ENCODE measurements around the gene GATA5. TPM values are rescaled to one million over a fixed set of nuclear protein-coding genes. Genes with fewer than 3 reads are reported as not detected.
A peak's percentile ranks its signal among the peaks of the same experiment; 100 is the strongest.

The GATA5 gene
- total and polyA plus RNA-seq, 4 donors, result 0.13 to 0.50 TPM; not detected in 2

DNA sequence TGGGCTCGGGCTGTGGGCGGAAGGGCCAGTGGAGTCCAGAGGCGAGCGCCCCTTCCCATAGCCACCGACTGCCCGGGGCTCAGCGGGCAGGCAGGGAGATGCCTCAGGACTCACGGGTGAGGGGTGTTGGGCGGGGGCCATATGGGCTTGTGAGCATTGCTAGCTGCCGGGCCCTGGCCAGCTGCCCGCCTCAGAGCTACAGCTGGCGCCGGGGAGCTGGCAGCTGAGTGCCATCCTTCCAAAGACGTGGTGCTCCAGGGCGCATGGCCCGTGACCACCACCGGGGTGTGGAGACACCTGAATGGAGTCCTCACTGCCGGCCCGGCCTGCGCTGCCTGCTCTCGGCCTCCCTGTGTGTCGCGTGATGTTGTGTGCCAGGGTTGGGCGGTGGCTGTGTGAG, 37.9 kb downstream of the GATA5 start:
- Histone ChIP-seq H3K4me1 (ENCODE audit: control insufficient read depth, insufficient read depth, low read length) (peaks cover 38% of the 10 kb centered on the region), H3K4me3 (ENCODE audit: low read depth, low read length) (no peak overlapping the region), H3K27ac (ENCODE audit: low read depth, low read length) (no peak overlapping the region), H3K36me3 (ENCODE audit: control insufficient read depth, insufficient read depth, low read length) (no peaks in the 10 kb centered on the region), H3K27me3 (ENCODE audit: control insufficient read depth, insufficient read depth, low read length) (no peaks in the 10 kb centered on the region), H3K9me3 (ENCODE audit: control insufficient read depth, insufficient read depth, low read length) (no peaks in the 10 kb centered on the region)
- 39% methylated on average over 24 of the region's 24 CpGs for WGBS (ENCODE audit: insufficient coverage)
- DNase-seq (ENCODE audit: low read depth in 4 of 6, low spot score in 6 of 6), result peak in 3 of 6 donors; percentile 31 to 72 (median 56)

DNA sequence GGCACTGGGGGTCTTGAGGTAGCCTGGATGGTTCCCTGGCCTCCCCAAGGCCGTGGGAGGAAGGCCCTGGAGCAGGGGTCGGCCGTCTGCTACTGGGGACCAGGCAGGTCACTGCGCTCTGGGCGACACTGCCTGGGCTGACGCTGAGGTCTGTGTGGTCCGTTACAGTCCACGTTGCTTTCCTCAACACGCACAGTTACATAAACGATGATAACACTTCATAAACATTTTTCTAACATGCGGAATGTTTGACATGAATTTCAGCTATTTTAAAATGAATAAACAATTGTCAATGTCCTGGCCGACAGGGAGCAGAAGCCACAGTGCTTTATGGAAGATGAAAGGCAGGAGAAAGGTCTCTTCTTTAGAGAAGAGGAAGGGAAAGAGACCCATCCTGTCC, 38.3 kb downstream of the GATA5 start:
- Histone ChIP-seq H3K4me3 (ENCODE audit: low read depth, low read length) (no peak overlapping the region), H3K27me3 (ENCODE audit: control insufficient read depth, insufficient read depth, low read length) (no peaks in the 10 kb centered on the region), H3K27ac (ENCODE audit: low read depth, low read length) (no peak overlapping the region), H3K4me1 (ENCODE audit: control insufficient read depth, insufficient read depth, low read length) (peaks cover 38% of the 10 kb centered on the region), H3K36me3 (ENCODE audit: control insufficient read depth, insufficient read depth, low read length) (no peaks in the 10 kb centered on the region), H3K9me3 (ENCODE audit: control insufficient read depth, insufficient read depth, low read length) (no peaks in the 10 kb centered on the region)
- DNase-seq (ENCODE audit: low read depth in 4 of 6, low spot score in 6 of 6), result no peak
- WGBS (ENCODE audit: insufficient coverage), result 82% methylated on average over 8 of the region's 12 CpGs

DNA sequence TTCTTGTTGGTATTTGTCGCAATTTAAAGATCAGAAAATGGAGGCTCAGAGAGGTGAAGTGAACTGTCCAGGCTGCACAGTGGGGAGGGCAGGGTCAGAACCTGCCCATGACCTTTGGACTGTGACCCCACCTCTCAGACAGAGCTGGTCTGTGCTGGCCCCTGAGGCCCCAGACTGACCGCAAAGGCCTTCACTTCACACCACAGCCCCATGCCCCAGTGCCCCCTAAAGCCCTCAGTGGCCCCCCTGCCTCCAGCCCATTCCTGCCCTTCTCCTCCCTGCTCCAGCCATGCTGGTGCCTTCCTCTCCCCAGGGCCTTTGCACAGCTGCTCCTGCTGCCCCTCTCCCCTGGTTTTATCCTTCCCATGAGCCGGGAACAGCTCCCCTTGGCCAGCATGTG, 39.1 kb downstream of the GATA5 start:
- no peaks in the 10 kb centered on the region for H3K36me3 ChIP-seq (ENCODE audit: control insufficient read depth, insufficient read depth, low read length)
- no peaks in the 10 kb centered on the region for H3K27me3 ChIP-seq (ENCODE audit: control insufficient read depth, insufficient read depth, low read length)
- 89% methylated on average over 3 of the region's 3 CpGs for WGBS (ENCODE audit: insufficient coverage)
- no peaks in the 10 kb centered on the region for H3K9me3 ChIP-seq (ENCODE audit: control insufficient read depth, insufficient read depth, low read length)
- DNase-seq (ENCODE audit: low read depth in 4 of 6, low spot score in 6 of 6), result no peak
- H3K4me1 ChIP-seq (ENCODE audit: control insufficient read depth, insufficient read depth, low read length), result peaks cover 38% of the 10 kb centered on the region
- no peak overlapping the region for H3K4me3 ChIP-seq (ENCODE audit: low read depth, low read length)
- H3K27ac ChIP-seq (ENCODE audit: low read depth, low read length), result no peak overlapping the region

DNA sequence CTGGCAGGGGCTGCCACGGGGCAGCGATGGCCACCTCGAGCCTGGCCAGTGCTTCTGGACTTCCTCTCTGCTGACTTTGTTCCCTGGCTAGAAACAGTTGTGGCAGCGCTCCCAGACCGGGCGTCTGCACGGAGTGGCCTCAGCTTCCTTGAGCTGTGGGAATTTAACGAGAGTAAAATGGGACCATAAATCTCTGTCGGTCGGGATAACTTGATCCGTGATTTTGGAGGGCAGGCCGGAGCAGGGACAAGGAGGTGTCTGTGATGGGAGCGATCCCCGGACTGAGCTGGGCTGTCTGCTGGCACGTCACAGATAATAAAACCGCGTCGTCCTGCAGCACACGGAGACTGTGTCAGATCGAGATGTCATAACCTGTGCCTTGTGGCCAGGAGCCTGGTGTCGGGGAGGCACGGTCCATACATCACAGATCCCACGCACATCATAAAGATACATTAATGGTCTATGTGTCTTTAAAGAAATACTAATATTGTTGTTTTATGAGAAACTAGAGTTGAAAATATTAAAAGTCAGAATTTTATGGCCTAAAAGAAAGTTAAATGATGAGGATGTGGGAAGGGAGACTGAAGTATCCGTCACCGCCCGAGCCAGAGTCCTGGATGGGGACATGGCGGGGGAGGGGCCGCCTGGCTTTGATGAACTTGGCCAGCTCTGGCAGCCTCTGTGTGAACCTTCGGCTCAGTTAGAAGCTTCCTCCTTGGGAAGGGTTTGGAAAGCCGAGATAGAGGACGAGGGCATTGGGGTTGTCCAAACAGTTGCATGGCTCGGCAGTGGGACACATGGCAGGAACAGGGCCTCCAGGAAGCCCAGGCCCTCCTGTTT, 41.9 kb downstream of the GATA5 start:
- peaks cover 41% of the 10 kb centered on the region for H3K4me1 ChIP-seq (ENCODE audit: control insufficient read depth, insufficient read depth, low read length)
- H3K4me3 ChIP-seq (ENCODE audit: low read depth, low read length), result no peak overlapping the region
- no peaks in the 10 kb centered on the region for H3K9me3 ChIP-seq (ENCODE audit: control insufficient read depth, insufficient read depth, low read length)
- peaks cover 3% of the 10 kb centered on the region for H3K27me3 ChIP-seq (ENCODE audit: control insufficient read depth, insufficient read depth, low read length)
- peak in 3 of 6 donors; percentile 13 to 62 (median 39) for DNase-seq (ENCODE audit: low read depth in 4 of 6, low spot score in 6 of 6)
- 23% methylated on average over 28 of the region's 32 CpGs for WGBS (ENCODE audit: insufficient coverage)
- no peaks in the 10 kb centered on the region for H3K36me3 ChIP-seq (ENCODE audit: control insufficient read depth, insufficient read depth, low read length)
- H3K27ac ChIP-seq (ENCODE audit: low read depth, low read length), result no peak overlapping the region

DNA sequence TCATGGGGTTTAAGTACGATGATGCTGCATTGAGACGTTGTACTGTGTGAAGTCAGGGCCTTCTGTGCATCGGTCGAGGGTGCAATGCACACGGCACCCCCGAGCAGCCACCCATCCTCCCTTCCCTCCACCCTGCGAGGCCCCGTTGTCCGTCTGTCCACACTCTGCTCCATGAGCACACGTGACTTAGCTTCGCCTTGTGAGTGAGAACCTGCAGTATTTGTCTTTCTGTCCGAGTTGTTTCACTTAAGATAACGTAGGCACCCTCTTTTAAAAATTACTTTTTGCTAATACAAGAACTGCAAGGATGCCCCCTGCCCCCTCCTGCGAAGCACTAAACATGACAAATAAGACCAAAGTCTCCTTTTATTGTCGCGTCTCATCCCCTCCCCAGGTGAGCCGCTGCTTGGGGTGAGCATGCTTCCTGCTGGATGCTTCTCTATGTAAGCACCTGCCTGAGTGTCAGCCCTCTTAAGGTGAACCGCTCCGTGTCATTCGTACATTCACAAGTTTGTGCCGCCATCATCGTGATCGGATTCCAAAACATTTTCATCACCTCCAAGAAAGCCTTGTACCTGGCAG, 44.8 kb downstream of the GATA5 start:
- Histone ChIP-seq H3K27me3 (ENCODE audit: control insufficient read depth, insufficient read depth, low read length) (peaks cover 3% of the 10 kb centered on the region), H3K27ac (ENCODE audit: low read depth, low read length) (no peak overlapping the region)
- 77% methylated on average over 19 of the region's 23 CpGs for WGBS (ENCODE audit: insufficient coverage)

DNA sequence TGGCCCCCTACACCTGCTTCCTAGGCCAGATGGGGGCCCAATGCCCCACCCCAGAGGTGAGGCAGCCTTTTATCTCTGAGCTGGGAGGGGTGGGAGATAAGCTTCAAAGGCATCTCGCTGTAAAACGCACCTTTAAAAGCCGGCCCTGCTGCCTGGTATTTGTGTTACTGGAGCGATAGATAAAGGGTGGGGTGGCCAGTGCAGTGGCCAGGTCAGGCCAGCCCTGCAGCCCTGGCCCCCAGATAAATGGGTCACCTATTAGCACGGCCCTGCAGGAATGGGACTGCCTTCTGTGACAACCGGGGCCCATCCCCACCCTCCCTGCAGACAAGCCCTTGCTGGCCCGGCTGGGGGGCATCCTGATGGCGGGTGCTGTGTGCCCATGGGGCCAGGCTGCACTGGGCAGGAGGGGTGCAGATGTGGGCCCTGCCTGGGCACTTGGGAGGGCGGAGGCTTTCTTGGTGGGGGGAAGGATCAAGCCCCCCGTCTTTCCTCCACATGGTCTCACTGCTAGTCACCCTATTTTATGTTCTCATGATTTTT, 45.4 kb downstream of the GATA5 start:
- Histone ChIP-seq H3K4me1 (ENCODE audit: control insufficient read depth, insufficient read depth, low read length) (peaks cover 30% of the 10 kb centered on the region), H3K36me3 (ENCODE audit: control insufficient read depth, insufficient read depth, low read length) (no peaks in the 10 kb centered on the region), H3K27me3 (ENCODE audit: control insufficient read depth, insufficient read depth, low read length) (peaks cover 3% of the 10 kb centered on the region), H3K9me3 (ENCODE audit: control insufficient read depth, insufficient read depth, low read length) (no peaks in the 10 kb centered on the region), H3K4me3 (ENCODE audit: low read depth, low read length) (no peak overlapping the region), H3K27ac (ENCODE audit: low read depth, low read length) (no peak overlapping the region)
- DNase-seq (ENCODE audit: low read depth in 4 of 6, low spot score in 6 of 6), result no peak
- 66% methylated on average over 5 of the region's 10 CpGs for WGBS (ENCODE audit: insufficient coverage)

More for the DNA sequence above, 44.8 kb downstream of the GATA5 start:
- H3K4me3 ChIP-seq (ENCODE audit: low read depth, low read length), result no peak overlapping the region
- no peaks in the 10 kb centered on the region for H3K9me3 ChIP-seq (ENCODE audit: control insufficient read depth, insufficient read depth, low read length)
- H3K4me1 ChIP-seq (ENCODE audit: control insufficient read depth, insufficient read depth, low read length), result peaks cover 30% of the 10 kb centered on the region
- H3K36me3 ChIP-seq (ENCODE audit: control insufficient read depth, insufficient read depth, low read length), result no peaks in the 10 kb centered on the region
- no peak for DNase-seq (ENCODE audit: low read depth in 4 of 6, low spot score in 6 of 6)

DNA sequence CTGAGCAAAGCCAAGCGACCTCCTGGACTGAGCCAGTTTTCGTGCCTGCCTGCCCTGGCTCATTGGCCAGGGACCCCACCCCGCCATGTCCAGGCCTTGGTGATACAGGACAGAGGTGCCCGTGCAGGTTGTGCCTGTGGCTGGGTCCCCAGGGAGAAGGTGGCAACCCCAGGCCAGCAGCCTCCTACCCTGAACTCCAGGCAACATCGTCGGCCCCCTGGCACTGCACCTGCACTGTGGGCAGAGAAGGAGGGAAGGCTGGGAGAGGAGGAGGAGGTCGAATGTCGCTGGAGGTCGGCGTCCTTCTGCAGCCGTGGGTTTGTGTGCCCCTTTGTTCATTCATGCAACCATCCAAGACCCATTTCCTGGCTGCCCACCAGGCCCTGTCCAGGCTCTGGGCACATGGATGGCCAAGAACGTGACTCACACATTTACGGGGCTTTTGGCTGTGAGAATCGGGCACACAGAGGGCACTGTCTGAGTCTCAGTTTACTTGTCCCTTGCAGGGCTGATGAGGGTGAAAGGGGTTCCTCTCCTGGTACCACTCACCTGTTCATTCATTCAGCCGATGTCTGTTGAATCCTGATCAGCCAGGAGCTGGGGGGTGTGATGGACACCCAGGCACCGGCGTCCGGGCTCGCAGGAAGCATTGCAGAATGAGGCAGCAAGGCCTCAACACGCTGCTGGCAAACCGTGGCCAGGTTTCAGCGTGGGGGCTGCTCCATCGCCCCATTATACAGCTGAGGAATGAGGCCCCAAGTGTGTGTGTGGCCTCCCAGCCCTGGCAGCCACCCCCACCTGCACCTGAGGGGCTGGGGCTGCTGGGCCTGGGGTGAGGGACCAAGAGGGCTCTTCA, 46.1 kb downstream of the GATA5 start:
- Histone ChIP-seq H3K27ac (ENCODE audit: low read depth, low read length) (no peak overlapping the region), H3K36me3 (ENCODE audit: control insufficient read depth, insufficient read depth, low read length) (no peaks in the 10 kb centered on the region), H3K4me3 (ENCODE audit: low read depth, low read length) (no peak overlapping the region), H3K9me3 (ENCODE audit: control insufficient read depth, insufficient read depth, low read length) (no peaks in the 10 kb centered on the region), H3K4me1 (ENCODE audit: control insufficient read depth, insufficient read depth, low read length) (peaks cover 27% of the 10 kb centered on the region), H3K27me3 (ENCODE audit: control insufficient read depth, insufficient read depth, low read length) (peaks cover 3% of the 10 kb centered on the region)
- DNase-seq (ENCODE audit: low read depth in 4 of 6, low spot score in 6 of 6), result no peak
- 79% methylated on average over 21 of the region's 23 CpGs for WGBS (ENCODE audit: insufficient coverage)

DNA sequence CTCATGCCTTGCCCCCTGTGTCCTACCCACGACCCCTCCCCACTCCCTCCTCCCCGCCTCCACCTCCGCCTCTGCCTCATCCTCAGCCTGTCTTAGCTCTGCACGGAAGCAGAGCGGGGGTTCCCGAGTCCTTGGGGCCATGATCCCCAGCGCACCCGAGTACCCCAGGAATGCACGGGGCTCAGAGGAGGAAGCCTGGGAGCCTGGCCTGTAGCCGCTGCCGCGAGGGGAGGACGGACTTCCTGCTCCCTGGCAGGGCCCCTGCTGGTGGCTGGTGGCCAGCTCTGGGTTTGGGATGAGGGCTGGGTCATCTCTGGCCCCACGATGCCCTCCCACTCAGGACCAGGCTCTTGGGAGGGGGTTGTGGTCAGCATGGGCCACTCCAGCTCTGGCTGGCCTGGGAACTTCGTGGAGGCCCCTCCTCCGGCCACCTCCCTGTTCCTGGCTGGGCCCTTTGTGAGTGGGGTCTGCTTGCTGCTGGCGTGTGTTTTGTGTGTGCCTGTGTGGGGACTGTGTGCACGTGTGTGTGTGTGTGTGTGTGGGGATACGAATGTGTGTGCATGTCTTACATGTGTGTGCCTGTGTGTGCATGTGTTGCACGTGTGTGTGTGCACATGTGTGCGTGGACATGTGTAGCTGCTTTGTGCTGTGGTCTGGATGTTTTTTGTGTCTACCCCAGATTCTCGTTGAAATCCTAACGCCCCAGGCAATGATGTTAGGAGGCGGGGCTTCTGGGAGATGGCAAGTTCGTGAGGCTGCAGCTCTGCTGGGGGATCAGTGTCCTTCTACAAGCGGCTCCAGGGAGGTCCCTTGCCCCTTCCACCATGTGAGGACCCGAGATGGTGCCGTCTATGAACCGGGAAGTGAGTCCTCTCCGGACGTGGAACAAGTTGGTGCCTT, 47.1 kb downstream of the GATA5 start:
- no peaks in the 10 kb centered on the region for H3K9me3 ChIP-seq (ENCODE audit: control insufficient read depth, insufficient read depth, low read length)
- H3K4me3 ChIP-seq (ENCODE audit: low read depth, low read length), result no peak overlapping the region
- H3K36me3 ChIP-seq (ENCODE audit: control insufficient read depth, insufficient read depth, low read length), result no peaks in the 10 kb centered on the region
- DNase-seq (ENCODE audit: low read depth in 4 of 6, low spot score in 6 of 6), result no peak
- H3K27ac ChIP-seq (ENCODE audit: low read depth, low read length), result no peak overlapping the region
- WGBS (ENCODE audit: insufficient coverage), result 62% methylated on average over 30 of the region's 31 CpGs
- peaks cover 3% of the 10 kb centered on the region for H3K27me3 ChIP-seq (ENCODE audit: control insufficient read depth, insufficient read depth, low read length)
- H3K4me1 ChIP-seq (ENCODE audit: control insufficient read depth, insufficient read depth, low read length), result peaks cover 17% of the 10 kb centered on the region

DNA sequence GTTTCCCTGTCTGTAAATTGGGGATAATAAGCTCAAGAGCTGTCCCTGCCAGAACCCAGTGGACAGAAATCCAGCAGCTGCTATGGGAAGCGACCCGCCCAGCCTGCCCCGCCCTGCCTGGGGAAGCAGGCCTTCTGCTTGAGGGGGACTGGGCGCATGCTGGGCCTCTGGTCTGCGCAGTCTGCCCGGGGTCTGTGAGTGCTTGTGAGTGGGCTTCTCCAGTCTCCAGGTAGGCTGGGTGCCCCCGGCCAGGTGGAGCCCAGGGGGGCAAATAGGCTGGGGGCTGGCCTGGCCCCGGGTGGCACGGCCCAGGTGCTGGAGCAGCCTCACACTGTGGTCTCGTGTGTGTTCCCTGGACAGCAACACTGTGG, 47.8 kb downstream of the GATA5 start:
- H3K27ac ChIP-seq (ENCODE audit: low read depth, low read length), result no peak overlapping the region
- WGBS (ENCODE audit: insufficient coverage), result 83% methylated on average over 10 of the region's 10 CpGs
- H3K4me1 ChIP-seq (ENCODE audit: control insufficient read depth, insufficient read depth, low read length), result peaks cover 10% of the 10 kb centered on the region
- H3K36me3 ChIP-seq (ENCODE audit: control insufficient read depth, insufficient read depth, low read length), result no peaks in the 10 kb centered on the region
- no peak overlapping the region for H3K4me3 ChIP-seq (ENCODE audit: low read depth, low read length)
- no peaks in the 10 kb centered on the region for H3K9me3 ChIP-seq (ENCODE audit: control insufficient read depth, insufficient read depth, low read length)
- DNase-seq (ENCODE audit: low read depth in 4 of 6, low spot score in 6 of 6), result no peak
- peaks cover 3% of the 10 kb centered on the region for H3K27me3 ChIP-seq (ENCODE audit: control insufficient read depth, insufficient read depth, low read length)

Measured in spinal cord (tissue), 10 donors.